Muscle layer of duodenum (tissue), 2 donors: Measurements from ENCODE around the gene TCEA3.

Source experiments
- H3K27ac ChIP-seq: one replicate; pipeline ENCODE4 v1.7.0; 2013; ENCODE audit warnings: mild to moderate bottlenecking, low read length
- H3K27me3 ChIP-seq: one replicate; pipeline ENCODE4 v1.7.0; 2013; ENCODE audit warnings: low read depth, mild to moderate bottlenecking, control low read depth, low read length
- H3K36me3 ChIP-seq, 2 donors: one replicate each; pipeline ENCODE4 v1.7.0; 2013; ENCODE audit warnings: low read length in 2 of 2, control low read depth in 1 of 2, mild to moderate bottlenecking in 1 of 2; ENCODE audit not compliant: insufficient read depth in 2 of 2, control insufficient read depth in 1 of 2
- H3K4me1 ChIP-seq, 2 donors: one replicate each; pipeline ENCODE4 v1.7.0; 2013; ENCODE audit warnings: low read length in 2 of 2, mild to moderate bottlenecking in 2 of 2, control low read depth in 1 of 2, moderate library complexity in 1 of 2; ENCODE audit not compliant: insufficient read depth in 2 of 2, control insufficient read depth in 1 of 2
- H3K4me3 ChIP-seq, 2 donors: one replicate each; pipeline ENCODE4 v1.7.0; 2013; ENCODE audit warnings: low read length in 2 of 2, low read depth in 1 of 2, mild to moderate bottlenecking in 1 of 2
- H3K9me3 ChIP-seq, 2 donors: one replicate each; pipeline ENCODE4 v1.7.0; 2013; ENCODE audit warnings: low read length in 2 of 2, control low read depth in 1 of 2, mild to moderate bottlenecking in 1 of 2; ENCODE audit not compliant: control insufficient read depth in 1 of 2
- donor health status: healthy.

The TCEA3 gene

GRCh38 chr1:23343221-23344110, 81.1 kb downstream of the TCEA3 start:
- peaks cover 30 to 46% of the 10 kb centered on the region in 2 donors for H3K4me1 ChIP-seq

GRCh38 chr1:23341931-23342692, 82.4 kb downstream of the TCEA3 start:
- H3K27me3 ChIP-seq, result no peaks in the 10 kb centered on the region
- H3K4me3 ChIP-seq, result peak overlapping the region; percentile 77 to 91
- peaks cover 32 to 49% of the 10 kb centered on the region in 2 donors for H3K4me1 ChIP-seq

More at GRCh38 chr1:23343221-23344110, 81.1 kb downstream of the TCEA3 start:
- Histone ChIP-seq H3K4me3 (peak overlapping the region; percentile 77 to 91), H3K27ac (peak overlapping the region; percentile 98), H3K27me3 (no peaks in the 10 kb centered on the region), H3K9me3 (no peaks in the 10 kb centered on the region), H3K36me3 (peaks cover 0 to 9% of the 10 kb centered on the region in 2 donors)

GRCh38 chr1:23339632-23340031, 84.9 kb downstream of the TCEA3 start:
- Histone ChIP-seq H3K4me1 (peaks cover 32 to 49% of the 10 kb centered on the region in 2 donors), H3K9me3 (no peaks in the 10 kb centered on the region), H3K27ac (no peak overlapping the region), H3K27me3 (no peaks in the 10 kb centered on the region), H3K4me3 (peak overlapping the region in 1 of 2 donors; percentile 12), H3K36me3 (peaks cover 8 to 29% of the 10 kb centered on the region in 2 donors)

More at GRCh38 chr1:23341931-23342692, 82.4 kb downstream of the TCEA3 start:
- peaks cover 1 to 13% of the 10 kb centered on the region in 2 donors for H3K36me3 ChIP-seq
- H3K9me3 ChIP-seq, result no peaks in the 10 kb centered on the region
- peak overlapping the region; percentile 98 for H3K27ac ChIP-seq

- Histone ChIP-seq H3K4me1 (peaks cover 31 to 47% of the 10 kb centered on the region in 2 donors), H3K9me3 (no peaks in the 10 kb centered on the region), H3K27ac (no peak overlapping the region), H3K36me3 (peaks cover 17 to 36% of the 10 kb centered on the region in 2 donors), H3K4me3 (no peak overlapping the region), H3K27me3 (no peaks in the 10 kb centered on the region)
Measured at GRCh38 chr1:23337869-23338268, 86.7 kb downstream of the TCEA3 start.

DNA sequence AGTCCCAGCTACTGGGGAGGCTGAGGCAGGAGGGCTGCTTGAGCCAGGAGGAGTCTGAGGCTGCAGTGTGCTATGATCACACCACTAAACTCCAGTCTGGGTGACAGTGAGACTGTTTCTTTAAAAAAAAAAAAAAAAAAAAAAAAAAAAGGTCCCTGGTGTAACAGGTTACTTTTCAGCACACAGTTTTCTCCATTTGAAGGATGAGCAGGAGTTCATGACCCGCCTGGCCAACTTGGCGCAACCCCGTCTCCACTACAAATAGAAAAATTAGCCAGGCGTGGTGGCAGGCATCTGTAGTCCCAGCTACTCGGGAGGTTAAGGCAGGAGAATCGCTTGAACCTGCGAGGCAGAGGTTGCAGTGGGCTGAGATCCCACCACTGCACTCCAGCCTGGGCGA, 92.8 kb downstream of the TCEA3 start:
- Histone ChIP-seq H3K27ac (no peak overlapping the region), H3K4me3 (no peak overlapping the region), H3K27me3 (no peaks in the 10 kb centered on the region), H3K4me1 (peaks cover 0 to 4% of the 10 kb centered on the region in 2 donors), H3K9me3 (no peaks in the 10 kb centered on the region), H3K36me3 (peaks cover 23 to 52% of the 10 kb centered on the region in 2 donors)
